K562 (cell line): ENCODE data around the gene POLR3GL. TPM values are rescaled to one million over a fixed set of nuclear protein-coding genes. Genes with fewer than 3 reads are reported as not detected.
A peak's percentile ranks its signal among the peaks of the same experiment; 100 is the strongest.

Source experiments
- AFF4 ChIP-seq: sonication (generic); formaldehyde crosslinking; IDR thresholded peaks from 2 replicates; pipeline ENCODE4 v1.8.0; 2023; ENCODE audit warnings: mild to moderate bottlenecking, missing genetic modification reagents
- BRF1 ChIP-seq: IDR thresholded peaks from 3 replicates; pipeline ENCODE4 v1.6.1; 2011; ENCODE audit warnings: borderline replicate concordance, mild to moderate bottlenecking; ENCODE audit not compliant: insufficient read length; ENCODE audit errors: extremely low read depth
- CREBBP ChIP-seq: IDR thresholded peaks from one replicate; pipeline ENCODE4 v1.6.1; 2012; ENCODE audit warnings: low read depth, mild to moderate bottlenecking, control low read depth, inconsistent platforms, low read length
- FOXJ2 ChIP-seq: fragments of 200-800 bp; sonication (Bioruptor generic); IDR thresholded peaks from 2 replicates; pipeline ENCODE4 v1.6.1; 2016; ENCODE audit warnings: missing genetic modification characterization, missing compliant biosample characterization
- FOXM1 ChIP-seq, 2 experiments: fragments of 450-650 bp in 1 of 2; sonication (generic) in 1 of 2; formaldehyde crosslinking in 1 of 2; IDR thresholded peaks; 2 replicates each; pipeline versions ENCODE4 v1.6.1 to v1.9.0; 2017 to 2022; ENCODE audit warnings: low read depth in 2 of 2, mild to moderate bottlenecking in 2 of 2, missing genetic modification reagents in 1 of 2, moderate library complexity in 1 of 2
- GABPB1 ChIP-seq: sonication (generic); formaldehyde crosslinking; IDR thresholded peaks from 2 replicates; pipeline ENCODE4 v1.8.0; 2022; ENCODE audit warnings: mild to moderate bottlenecking, missing genetic modification reagents
- HNRNPK ChIP-seq: fragments of 200-400 bp; formaldehyde crosslinking; IDR thresholded peaks from one replicate; pipeline ENCODE4 v1.6.1; 2018; ENCODE audit warnings: mild to moderate bottlenecking, low read depth, low read length; ENCODE audit not compliant: poor library complexity, severe bottlenecking
- KHSRP ChIP-seq: fragments of 450-650 bp; IDR thresholded peaks from 2 replicates; pipeline ENCODE4 v1.6.1; 2017
- LEF1 ChIP-seq: fragments of 450-650 bp; IDR thresholded peaks from 2 replicates; pipeline ENCODE4 v1.6.1; 2016; ENCODE audit warnings: mild to moderate bottlenecking
- MEIS2 ChIP-seq: fragments of 450-650 bp; IDR thresholded peaks from 2 replicates; pipeline ENCODE4 v1.6.1; 2014; ENCODE audit warnings: mild to moderate bottlenecking; ENCODE audit not compliant: partially characterized antibody
- MLLT1 ChIP-seq, 2 experiments: fragments of 450-650 bp; IDR thresholded peaks; 2 replicates each; pipeline ENCODE4 v1.6.1; 2016
- NEUROD1 ChIP-seq: fragments of 150-350 bp; IDR thresholded peaks from 2 replicates; pipeline ENCODE4 v1.6.1; 2014; ENCODE audit warnings: borderline replicate concordance, low read length, low read depth; ENCODE audit not compliant: partially characterized antibody
- NFRKB ChIP-seq: fragments of 450-650 bp; IDR thresholded peaks from 2 replicates; pipeline ENCODE4 v1.6.1; 2016; ENCODE audit warnings: low read depth
- PRMT5 ChIP-seq: sonication (generic); formaldehyde crosslinking; IDR thresholded peaks from 2 replicates; pipeline ENCODE4 v1.5.0; 2020; ENCODE audit warnings: missing genetic modification reagents
- PYGO2 ChIP-seq: fragments of 450-650 bp; IDR thresholded peaks from 2 replicates; pipeline ENCODE4 v1.6.1; 2016; ENCODE audit warnings: mild to moderate bottlenecking, missing genetic modification characterization, moderate library complexity, missing compliant biosample characterization
- RBM34 ChIP-seq: fragments of 200-400 bp; formaldehyde crosslinking; IDR thresholded peaks from 2 replicates; pipeline ENCODE4 v1.6.1; 2018; ENCODE audit warnings: low read length, borderline replicate concordance; ENCODE audit not compliant: insufficient read depth
- SREBF1 ChIP-seq: fragments of 150-350 bp; IDR thresholded peaks from 2 replicates; pipeline ENCODE4 v1.6.1; 2014; ENCODE audit warnings: antibody characterized with exemption, low read depth, low read length, borderline replicate concordance
- SREBF2 ChIP-seq: sonication (generic); formaldehyde crosslinking; IDR thresholded peaks from 2 replicates; pipeline ENCODE4 v1.4.0; 2020; ENCODE audit warnings: mild to moderate bottlenecking, missing genetic modification reagents
- THRB ChIP-seq: fragments of 450-650 bp; formaldehyde crosslinking; conservative IDR thresholded peaks from 2 replicates; pipeline ENCODE4 v1.4.0; 2022; ENCODE audit warnings: mild to moderate bottlenecking, missing genetic modification characterization
- XRCC3 ChIP-seq: fragments of 450-650 bp; IDR thresholded peaks from 2 replicates; pipeline ENCODE4 v1.6.1; 2017; ENCODE audit warnings: mild to moderate bottlenecking, moderate library complexity
- ZFPM2 ChIP-seq: fragments of 250-450 bp; sonication (Bioruptor Pico); IDR thresholded peaks from 2 replicates; pipeline ENCODE4 v1.5.1; 2022; ENCODE audit warnings: mild to moderate bottlenecking
- ZKSCAN1 ChIP-seq: fragments of 150-350 bp; IDR thresholded peaks from 2 replicates; pipeline ENCODE4 v1.6.1; 2016; ENCODE audit warnings: low read depth, low read length
- ZNF124 ChIP-seq: sonication (generic); formaldehyde crosslinking; IDR thresholded peaks from 2 replicates; pipeline ENCODE4 v1.8.1; 2022; ENCODE audit warnings: missing genetic modification reagents
- ZNF699 ChIP-seq: fragments of 250-450 bp; sonication (Bioruptor Pico); IDR thresholded peaks from 2 replicates; pipeline ENCODE4 v1.8.0; 2021; ENCODE audit warnings: mild to moderate bottlenecking, moderate library complexity; ENCODE audit not compliant: insufficient replicate concordance
- polyA plus RNA-seq, 8 experiments: library from polyadenylated mRNA; depleted of rRNA in 4 of 8; stranded (reverse) in 5 of 8; unstranded in 3 of 8; fragments of >200 nt; fragmentation: Nextera tagmentation in 2 of 8; fragmentation: Illumina TruSeq in 1 of 8; extraction: Ambion mirVana in 2 of 8; extraction: Trizol in 1 of 8; gene quantifications; 2 replicates each; pipeline versions ENCODE4 v1.2.1 to v1.2.3, GENCODE V29; 2011 to 2014; ENCODE audit warnings: inconsistent platforms in 1 of 8, missing spikeins in 1 of 8
- total RNA-seq, 7 experiments: library from RNA; depleted of rRNA in 6 of 7; stranded (reverse); fragments of >200 nt in 6 of 7; fragmentation: Illumina TruSeq in 2 of 7; extraction: Trizol in 2 of 7; gene quantifications; 2 replicates each; pipeline versions ENCODE4 v1.2.1 to v1.2.3, GENCODE V29; 2011 to 2021; ENCODE audit warnings: low replicate concordance in 1 of 7

Gene POLR3GL
- total and polyA plus RNA-seq, 9 of the 15 experiments (the other 6 are each of a cell fraction or from before 2014, with no cell fraction given) = 14.6 to 48.4 (median 38.2) TPM

GRCh38 chr1:145991735-145992412 is 27.4 kb downstream of the POLR3GL start (continued):
- TF ChIP-seq RBM34 (no peak), NEUROD1 (no peak), HNRNPK (no peak), KHSRP (peak; percentile 4), PYGO2 (tag) (no peak), SREBF2 (CRISPR knock-in tag) (no peak), ZNF699 (CRISPR knock-in tag) (no peak), AFF4 (CRISPR knock-in tag) (peak; percentile 54; the same call in 1 of the 2 replicates), ZKSCAN1 (no peak), MEIS2 (no peak), SREBF1 (no peak), PRMT5 (CRISPR knock-in tag) (no peak), ZFPM2 (peak; percentile 98), FOXM1 (IDR thresholded peaks at IDR 0.05; ENCODE audit: low read depth) (no peak), FOXM1 (CRISPR knock-in tag; IDR thresholded peaks at IDR 0.05; ENCODE audit: low read depth) (no peak), XRCC3 (no peak), THRB (peak; percentile 99), LEF1 (no peak), GABPB1 (CRISPR knock-in tag) (no peak), ZNF124 (CRISPR knock-in tag) (no peak), BRF1 (no peak), CREBBP (no peak), FOXJ2 (tag) (no peak), NFRKB (no peak), MLLT1 (IDR thresholded peaks at IDR 0.05) (peak; percentile 92 to 96)
